GM13976 (cell line): ENCODE data around the gene TRAF2.
"Not testable (repeated sequence)": the region's sequence is repeated elsewhere in the genome, so short reads cannot be mapped to it uniquely, and the experiment has no call there.

Experiments
- DNase-seq: peaks from one replicate; pipeline ENCODE4 v3.0.0; 2012; ENCODE audit warnings: low spot score
- CTCF ChIP-seq: IDR thresholded peaks from 2 replicates; pipeline ENCODE4 v1.5.1; 2012; ENCODE audit warnings: borderline replicate concordance, mild to moderate bottlenecking; ENCODE audit not compliant: insufficient read depth; ENCODE audit errors: extremely low read depth, missing control alignments, control extremely low read depth
- in situ Hi-C: fragments of 300-500 bp; cut with MboI; formaldehyde crosslinking; loops from one replicate; pipeline ENCODE4 v1.12.0; 2022; ENCODE audit warnings: low sequenced_read_pairs, mixed read lengths, inconsistent platforms; ENCODE audit not compliant: unreplicated experiment

The TRAF2 gene

GRCh38 chr9:136860933-136861873 is 25.1 kb upstream of the TRAF2 start:
- in situ Hi-C loops: no loop called here
- DNase-seq: no peak
- no peak for TF ChIP-seq CTCF

GRCh38 chr9:136861874-136862457 is 24.4 kb upstream of the TRAF2 start:
- DNase-seq: no peak
- TF ChIP-seq CTCF: no peak
- in situ Hi-C loops: no loop called here

DNA sequence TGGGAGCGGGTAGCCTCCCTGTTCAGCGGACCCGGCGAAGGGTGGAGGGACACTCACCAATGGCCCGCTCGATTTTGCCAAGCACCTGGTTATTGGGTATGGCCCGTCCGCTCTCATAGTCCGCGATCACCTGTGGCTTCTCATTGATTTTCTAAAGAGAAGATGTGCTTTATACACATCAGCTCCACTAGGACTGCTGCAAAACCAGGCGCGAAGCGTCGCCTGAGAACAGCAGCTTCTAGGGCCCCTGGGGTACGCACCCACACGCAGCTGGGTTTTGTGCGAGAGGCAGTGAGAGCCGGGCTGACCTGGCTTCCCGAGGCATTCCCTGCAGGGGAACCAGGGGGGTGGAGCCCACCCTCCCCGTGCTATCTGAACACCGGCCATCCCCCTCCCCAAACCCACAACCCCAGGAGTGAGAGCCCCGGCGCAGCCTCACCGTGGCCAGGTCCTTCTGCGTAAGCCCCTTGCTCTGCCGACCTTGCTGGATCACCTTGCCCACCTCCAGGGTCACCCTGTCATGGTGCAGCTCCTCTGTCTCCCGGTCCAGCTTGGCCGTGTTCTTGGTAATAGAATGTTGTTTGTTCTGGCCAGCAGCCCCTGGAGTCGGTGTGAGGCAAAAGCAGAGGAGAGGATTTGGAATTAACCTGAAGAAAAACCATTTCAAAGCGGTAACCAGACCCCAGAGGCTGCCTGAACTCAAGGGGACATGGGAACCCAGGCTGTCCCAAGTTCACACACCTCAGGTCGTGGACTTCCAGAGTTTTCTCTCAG is 23.3 kb upstream of the TRAF2 start:
- no peak for DNase-seq
- in situ Hi-C loops: no loop called here
- no peak for TF ChIP-seq CTCF

GRCh38 chr9:136863623-136864273 is 22.6 kb upstream of the TRAF2 start:
- no peak for TF ChIP-seq CTCF
- in situ Hi-C loops: no loop called here
- no peak for DNase-seq

DNA sequence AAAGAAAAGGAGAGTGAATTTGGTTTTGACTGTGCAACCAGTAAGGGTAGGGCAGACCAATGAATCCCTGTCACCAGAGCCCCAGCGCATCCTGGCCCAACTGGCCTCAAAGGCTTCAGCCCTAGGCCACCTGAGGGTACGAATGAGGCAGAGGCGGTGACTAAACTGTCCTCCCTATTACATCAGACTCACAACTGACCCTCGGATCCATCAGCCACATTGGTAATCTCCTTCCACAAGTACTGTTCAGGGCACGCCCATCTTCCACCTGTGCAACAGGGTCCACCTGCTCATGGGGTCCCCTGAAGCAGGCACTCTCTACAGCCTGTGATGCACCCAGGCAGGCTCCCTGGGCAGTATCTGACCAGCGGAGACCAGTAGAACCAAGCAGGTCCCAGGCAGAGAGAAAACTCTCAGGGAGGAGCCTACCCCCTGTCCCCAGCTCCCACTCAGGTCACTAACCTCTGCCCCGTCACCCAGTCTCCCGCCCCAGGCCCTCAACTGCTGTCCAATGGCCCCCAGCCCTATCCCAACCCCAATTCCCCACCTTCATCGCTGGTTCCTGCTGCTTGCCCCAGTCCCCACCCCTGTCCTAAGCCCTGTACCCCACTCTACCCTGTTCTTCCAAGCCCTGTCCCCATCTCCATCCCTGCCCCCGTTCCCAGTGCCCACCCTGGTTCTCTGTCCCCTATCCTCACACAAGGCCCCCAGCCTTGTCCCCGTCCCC is 21.1 kb upstream of the TRAF2 start:
- TF ChIP-seq CTCF: no peak
- DNase-seq: no peak
- in situ Hi-C loops: no loop called here

DNA sequence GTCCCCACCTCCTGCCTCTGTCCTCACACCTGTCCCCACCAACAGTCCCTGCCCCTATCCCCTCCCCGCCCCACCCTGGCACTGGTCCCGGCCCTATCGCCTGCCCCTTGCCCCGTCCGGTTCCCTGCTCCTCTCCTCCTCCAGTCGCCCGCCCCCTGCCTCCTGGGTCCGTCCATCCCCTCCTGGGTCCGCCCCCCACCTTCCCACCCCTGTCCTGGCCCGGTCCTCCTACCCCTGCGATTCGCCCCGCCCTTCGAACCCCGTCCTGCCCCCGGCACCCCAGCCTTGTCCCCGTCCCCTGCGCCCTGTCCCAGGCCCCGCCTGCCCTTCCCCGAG is 20.6 kb upstream of the TRAF2 start:
- DNase-seq: no peak
- in situ Hi-C loops: no loop called here
- no peak for TF ChIP-seq CTCF

DNA sequence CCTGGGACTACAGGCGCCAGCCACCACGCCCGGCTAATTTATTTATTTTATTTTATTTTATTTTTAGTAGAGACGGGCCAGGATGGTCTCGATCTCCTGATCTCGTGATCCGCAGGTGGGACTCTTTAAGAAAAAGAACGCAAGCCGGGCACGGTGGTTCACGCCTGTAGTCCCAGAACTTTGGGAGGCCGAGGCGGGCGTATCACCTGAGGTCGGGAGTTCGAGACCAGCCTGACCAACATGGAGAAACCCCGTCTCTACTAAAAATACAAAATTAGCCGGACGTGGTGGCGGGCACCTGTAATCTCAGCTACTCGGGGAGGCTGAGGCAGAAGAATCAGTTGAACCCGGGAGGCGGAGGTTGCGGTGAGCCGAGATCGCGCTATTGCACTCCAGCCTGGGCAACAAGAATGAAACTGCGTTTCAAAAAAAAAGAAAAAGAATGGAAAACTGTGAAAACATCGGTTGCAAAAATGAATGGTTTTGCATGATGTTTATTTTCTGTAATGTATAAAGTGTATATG is 19.4 kb upstream of the TRAF2 start:
- in situ Hi-C loops: not testable (repeated sequence)

More for the DNA sequence above, 19.4 kb upstream of the TRAF2 start:
- DNase-seq: not testable (repeated sequence)
